CD14-positive monocyte (primary cell): ENCODE measurements around the gene PIK3R1. TPM values are rescaled to one million over a fixed set of nuclear protein-coding genes. Genes with fewer than 3 reads are reported as not detected.

Experiments
- DNase-seq, 3 donors: peaks; one replicate each; pipeline ENCODE4 v3.0.0-alpha.2; 2011 to 2022
- H2AFZ ChIP-seq: 2 replicates; pipeline ENCODE4 v1.6.0; 2012; ENCODE audit warnings: mild to moderate bottlenecking, low read depth, low read length, inconsistent platforms; ENCODE audit not compliant: insufficient read depth, poor library complexity, severe bottlenecking
- H3K27ac ChIP-seq, 2 donors: 1 replicate in 1 of 2; 2 replicates in 1 of 2; pipeline ENCODE4 v1.5.1; 2012 to 2013; ENCODE audit warnings: low read length in 2 of 2, control low read depth in 1 of 2, inconsistent platforms in 1 of 2, low read depth in 1 of 2, mild to moderate bottlenecking in 1 of 2
- H3K27me3 ChIP-seq, 2 donors: one replicate each; pipeline versions ENCODE4 v1.6.0 to v1.6.1; 2011 to 2013; ENCODE audit warnings: low read length in 2 of 2; ENCODE audit not compliant: control insufficient read depth in 2 of 2, insufficient read depth in 2 of 2
- H3K36me3 ChIP-seq, 2 donors: replicated peaks in 1 of 2; 1 replicate in 1 of 2; 2 replicates in 1 of 2; pipeline versions ENCODE4 v1.5.1 to v1.6.1; 2012 to 2013; ENCODE audit warnings: low read length in 2 of 2, control low read depth in 1 of 2, inconsistent platforms in 1 of 2, mild to moderate bottlenecking in 1 of 2; ENCODE audit not compliant: insufficient read depth in 2 of 2, control insufficient read depth in 1 of 2
- H3K4me1 ChIP-seq, 2 donors: 1 replicate in 1 of 2; 2 replicates in 1 of 2; pipeline versions ENCODE4 v1.5.1 to v1.6.1; 2012 to 2013; ENCODE audit warnings: low read length in 2 of 2, control low read depth in 1 of 2, inconsistent platforms in 1 of 2, mild to moderate bottlenecking in 1 of 2, moderate library complexity in 1 of 2; ENCODE audit not compliant: insufficient read depth in 2 of 2, control insufficient read depth in 1 of 2
- H3K4me2 ChIP-seq: replicated peaks from 2 replicates; pipeline ENCODE3; 2012; ENCODE audit warnings: low read length, moderate library complexity, mild to moderate bottlenecking; ENCODE audit not compliant: poor library complexity, severe bottlenecking; ENCODE audit errors: extremely low read depth
- H3K4me3 ChIP-seq, 3 experiments: fragments of 200-600 bp in 1 of 3; sonication (generic) in 1 of 3; replicated peaks in 1 of 3; 1 replicate in 2 of 3; 2 replicates in 1 of 3; pipeline ENCODE4 v1.5.1; 2011 to 2013; ENCODE audit warnings: low read length in 3 of 3, mild to moderate bottlenecking in 3 of 3, control low read depth in 2 of 3, low read depth in 2 of 3, inconsistent platforms in 1 of 3, moderate library complexity in 1 of 3
- H3K79me2 ChIP-seq: 2 replicates; pipeline ENCODE4 v1.6.0; 2012; ENCODE audit warnings: mild to moderate bottlenecking, control low read depth, inconsistent platforms, low read length, moderate library complexity; ENCODE audit not compliant: insufficient read depth
- H3K9ac ChIP-seq: 2 replicates; pipeline ENCODE4 v1.6.0; 2017; ENCODE audit warnings: low read length, mild to moderate bottlenecking; ENCODE audit not compliant: insufficient read depth, poor library complexity, severe bottlenecking
- H3K9me3 ChIP-seq, 2 donors: replicated peaks in 1 of 2; 1 replicate in 1 of 2; 2 replicates in 1 of 2; pipeline versions ENCODE4 v1.5.1 to v1.6.1; 2012 to 2013; ENCODE audit warnings: low read length in 2 of 2, control low read depth in 1 of 2; ENCODE audit not compliant: control insufficient read depth in 1 of 2, insufficient read depth in 1 of 2
- H4K20me1 ChIP-seq: 2 replicates; pipeline ENCODE4 v1.6.0; 2012; ENCODE audit warnings: mild to moderate bottlenecking, low read length, control low read depth, moderate library complexity; ENCODE audit not compliant: insufficient read depth
- H3K27ac Mint-ChIP-seq, 7 donors: one replicate each; pipeline ENCODE4 v1.8.0; 2020; ENCODE audit warnings: mild to moderate bottlenecking in 7 of 7, mixed read lengths in 7 of 7, moderate library complexity in 6 of 7, inconsistent platforms in 2 of 7
- H3K27me3 Mint-ChIP-seq, 3 donors: one replicate each; pipeline ENCODE4 v1.8.0; 2021 to 2022; ENCODE audit warnings: low read depth in 3 of 3, mild to moderate bottlenecking in 3 of 3, mixed read lengths in 3 of 3, moderate library complexity in 3 of 3, inconsistent platforms in 1 of 3
- H3K36me3 Mint-ChIP-seq, 2 donors: one replicate each; pipeline ENCODE4 v1.8.0; 2020; ENCODE audit warnings: mixed read lengths in 2 of 2, inconsistent platforms in 1 of 2, mild to moderate bottlenecking in 1 of 2
- H3K4me1 Mint-ChIP-seq: one replicate; pipeline ENCODE4 v1.8.0; 2020; ENCODE audit warnings: mild to moderate bottlenecking, mixed read lengths
- H3K4me3 Mint-ChIP-seq, 2 donors: one replicate each; pipeline ENCODE4 v1.8.0; 2020; ENCODE audit warnings: mild to moderate bottlenecking in 2 of 2, mixed read lengths in 2 of 2, moderate library complexity in 1 of 2
- H3K9me3 Mint-ChIP-seq, 7 donors: one replicate each; pipeline ENCODE4 v1.8.0; 2020 to 2022; ENCODE audit warnings: mixed read lengths in 7 of 7, mild to moderate bottlenecking in 6 of 7, moderate library complexity in 6 of 7, inconsistent platforms in 2 of 7
- WGBS: methylation state at CpG from one replicate; pipeline ENCODE4 v1.1.5; 2013; ENCODE audit warnings: missing lambda C conversion rate; ENCODE audit not compliant: insufficient coverage; 5-methylcytosine and 5-hydroxymethylcytosine counted together
- intact Hi-C, 2 donors: fragments of 100-400 bp; cut with micrococcal nuclease; formaldehyde crosslinking; loops; one replicate each; pipeline versions ENCODE4 v1.15.0 to v1.15.1; 2023
- polyA plus RNA-seq, 3 donors: library from polyadenylated mRNA; depleted of rRNA in 1 of 3; unstranded in 2 of 3; stranded (reverse) in 1 of 3; fragments of 300-500 nt in 2 of 3; fragments of >200 nt in 1 of 3; fragmentation: Illumina TruSeq in 2 of 3; gene quantifications; 1 replicate in 2 of 3; 2 replicates in 1 of 3; pipeline ENCODE4 v1.2.3, GENCODE V29; 2012 to 2021
- TF ChIP-seq, protein P1 (sequence below): fragments of 200-600 bp; IDR thresholded peaks from one replicate; pipeline ENCODE4 v1.8.0; 2022; ENCODE audit warnings: antibody characterized with exemption, mild to moderate bottlenecking

The PIK3R1 gene
- polyA plus RNA-seq, 3 donors, result 9.5 to 25.5 (median 10.5) TPM

DNA sequence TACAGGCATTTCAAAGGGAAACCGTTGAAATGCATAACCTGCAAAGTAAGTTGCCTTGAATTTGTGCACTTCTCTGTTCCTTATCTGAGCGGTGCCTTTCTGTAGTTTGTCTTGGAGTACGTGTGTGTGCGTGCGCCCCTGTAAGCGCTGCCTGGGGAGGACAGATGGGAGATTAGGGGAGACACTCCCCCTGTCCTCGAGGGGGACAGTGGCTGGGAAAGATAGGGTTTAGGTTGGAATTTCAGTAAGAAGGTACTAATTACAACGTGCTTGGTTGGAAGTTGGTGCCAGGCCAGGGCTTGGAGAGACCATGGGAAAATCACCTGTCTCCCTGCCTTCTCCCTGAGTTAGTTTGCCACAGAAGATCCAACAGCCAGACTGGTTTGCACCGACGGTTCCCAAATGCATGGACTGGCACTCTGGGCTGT, 73.2 kb downstream of the PIK3R1 start:
- peak overlapping the region; percentile 77 for H3K9ac ChIP-seq
- H3K4me1 Mint-ChIP-seq, result peaks cover 30% of the 10 kb centered on the region
- H4K20me1 ChIP-seq, result peaks cover 3% of the 10 kb centered on the region
- H2AFZ ChIP-seq, result peak overlapping the region; percentile 83
- H3K9me3 Mint-ChIP-seq, result no peaks in the 10 kb centered on the region
- intact Hi-C loops, result loop anchor here (5.0 to 10.0 kb wide), 2 partner anchors 56 to 674 kb away; no protein-coding TSS in a partner anchor
- DNase-seq, result no peak
- H3K4me1 ChIP-seq, result peaks cover 18 to 24% of the 10 kb centered on the region in 2 donors
- H3K9me3 ChIP-seq, result no peaks in the 10 kb centered on the region
- peaks cover 28% of the 10 kb centered on the region for H3K79me2 ChIP-seq
- H3K4me3 Mint-ChIP-seq, result peak overlapping the region; percentile 87 to 92
- H3K27ac Mint-ChIP-seq, result peak overlapping the region in 5 of 7 donors; percentile 40 to 88 (median 55)
- 54% methylated on average over 3 of the region's 10 CpGs for WGBS
- TF ChIP-seq, protein P1, sequence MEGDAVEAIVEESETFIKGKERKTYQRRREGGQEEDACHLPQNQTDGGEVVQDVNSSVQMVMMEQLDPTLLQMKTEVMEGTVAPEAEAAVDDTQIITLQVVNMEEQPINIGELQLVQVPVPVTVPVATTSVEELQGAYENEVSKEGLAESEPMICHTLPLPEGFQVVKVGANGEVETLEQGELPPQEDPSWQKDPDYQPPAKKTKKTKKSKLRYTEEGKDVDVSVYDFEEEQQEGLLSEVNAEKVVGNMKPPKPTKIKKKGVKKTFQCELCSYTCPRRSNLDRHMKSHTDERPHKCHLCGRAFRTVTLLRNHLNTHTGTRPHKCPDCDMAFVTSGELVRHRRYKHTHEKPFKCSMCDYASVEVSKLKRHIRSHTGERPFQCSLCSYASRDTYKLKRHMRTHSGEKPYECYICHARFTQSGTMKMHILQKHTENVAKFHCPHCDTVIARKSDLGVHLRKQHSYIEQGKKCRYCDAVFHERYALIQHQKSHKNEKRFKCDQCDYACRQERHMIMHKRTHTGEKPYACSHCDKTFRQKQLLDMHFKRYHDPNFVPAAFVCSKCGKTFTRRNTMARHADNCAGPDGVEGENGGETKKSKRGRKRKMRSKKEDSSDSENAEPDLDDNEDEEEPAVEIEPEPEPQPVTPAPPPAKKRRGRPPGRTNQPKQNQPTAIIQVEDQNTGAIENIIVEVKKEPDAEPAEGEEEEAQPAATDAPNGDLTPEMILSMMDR, result no peak
- peak overlapping the region; percentile 82 for H3K4me2 ChIP-seq
- no peaks in the 10 kb centered on the region for H3K27me3 Mint-ChIP-seq
- H3K36me3 Mint-ChIP-seq, result peaks cover 41 to 45% of the 10 kb centered on the region in 2 donors
- peak overlapping the region; percentile 46 to 79 (median 70) for H3K4me3 ChIP-seq
- peak overlapping the region in 1 of 2 donors; percentile 80 for H3K27ac ChIP-seq
- peaks cover 28 to 55% of the 10 kb centered on the region in 2 donors for H3K36me3 ChIP-seq
- H3K27me3 ChIP-seq, result no peaks in the 10 kb centered on the region

DNA sequence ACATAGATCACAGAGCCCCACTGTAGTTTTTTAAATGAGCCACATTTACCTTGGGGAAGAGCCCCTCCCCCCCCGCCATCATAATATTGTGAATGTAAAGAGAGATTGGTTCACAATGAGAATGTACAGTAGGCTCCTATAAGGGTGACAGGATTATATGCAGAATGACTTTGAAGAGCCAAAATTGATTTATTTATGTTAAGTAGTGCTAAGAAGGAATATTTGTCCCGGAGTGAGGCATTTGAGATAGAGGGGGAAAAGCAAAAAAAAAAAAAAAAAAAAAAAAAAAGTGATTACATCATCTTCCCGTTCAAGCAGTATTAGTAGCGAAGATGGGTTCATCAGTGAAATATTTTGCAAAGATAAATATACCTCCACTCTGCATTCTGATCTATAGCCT, 73.9 kb downstream of the PIK3R1 start:
- H3K27ac ChIP-seq, result no peak overlapping the region
- TF ChIP-seq, protein P1, result no peak
- no peak overlapping the region for H2AFZ ChIP-seq
- H3K4me2 ChIP-seq, result no peak overlapping the region
- intact Hi-C loops, result loop anchor here (5.0 to 10.0 kb wide), 2 partner anchors 55 to 673 kb away; no protein-coding TSS in a partner anchor
- H3K4me1 ChIP-seq, result peaks cover 18 to 24% of the 10 kb centered on the region in 2 donors
- no peaks in the 10 kb centered on the region for H3K27me3 ChIP-seq
- Mint-ChIP-seq H3K4me3 (no peak overlapping the region), H3K27ac (no peak overlapping the region), H3K27me3 (no peaks in the 10 kb centered on the region), H3K9me3 (no peaks in the 10 kb centered on the region), H3K4me1 (peaks cover 30% of the 10 kb centered on the region), H3K36me3 (peaks cover 41 to 46% of the 10 kb centered on the region in 2 donors)
- H3K79me2 ChIP-seq, result peaks cover 28% of the 10 kb centered on the region
- H3K9ac ChIP-seq, result no peak overlapping the region
- H3K9me3 ChIP-seq, result no peaks in the 10 kb centered on the region
- no peak overlapping the region for H3K4me3 ChIP-seq
- no CpG with 5 or more reads among the region's 4 CpGs for WGBS
- peaks cover 3% of the 10 kb centered on the region for H4K20me1 ChIP-seq
- no peak for DNase-seq
- H3K36me3 ChIP-seq, result peaks cover 33 to 55% of the 10 kb centered on the region in 2 donors
